Right lobe of liver (tissue), 6 donors: ENCODE measurements around the gene LYPD3. TPM values are rescaled to one million over a fixed set of nuclear protein-coding genes. Genes with fewer than 3 reads are reported as not detected.

Source experiments
- ATAC-seq, 4 donors: fragments of 200-7000 bp; cut with Tn5 transposase; one replicate each; pipeline ENCODE4 v1.9.1; 2020; ENCODE audit warnings: mild to moderate bottlenecking in 4 of 4, moderate library complexity in 4 of 4
- DNase-seq, 3 donors: peaks; one replicate each; pipeline ENCODE4 v3.0.0-alpha.2; 2020
- H3K27ac ChIP-seq, 3 donors: fragments of 200-600 bp; one replicate each; pipeline ENCODE4 v1.8.0; 2022
- H3K27me3 ChIP-seq, 2 donors: fragments of 200-600 bp; one replicate each; pipeline ENCODE4 v1.8.0; 2022
- H3K36me3 ChIP-seq, 4 donors: fragments of 200-600 bp; sonication (generic) in 1 of 4; one replicate each; pipeline versions ENCODE4 v1.5.1 to v1.8.0; 2017 to 2022; ENCODE audit warnings: control low read depth in 1 of 4
- H3K4me1 ChIP-seq, 4 donors: fragments of 200-600 bp; sonication (generic) in 1 of 4; one replicate each; pipeline versions ENCODE4 v1.5.1 to v1.8.0; 2017 to 2022; ENCODE audit warnings: control low read depth in 1 of 4
- H3K4me3 ChIP-seq, 3 donors: fragments of 200-600 bp; one replicate each; pipeline ENCODE4 v1.8.0; 2022
- H3K9me3 ChIP-seq, 4 donors: fragments of 200-600 bp; sonication (generic) in 1 of 4; one replicate each; pipeline versions ENCODE4 v1.5.1 to v1.8.0; 2017 to 2022; ENCODE audit warnings: control low read depth in 1 of 4
- CTCF ChIP-seq, 4 donors: fragments of 200-600 bp in 3 of 4; fragments of 450-650 bp in 1 of 4; IDR thresholded peaks; one replicate each; pipeline versions ENCODE4 v1.5.1 to v1.8.0; 2016 to 2022; ENCODE audit warnings: antibody characterized with exemption in 4 of 4, mild to moderate bottlenecking in 2 of 4
- POLR2A ChIP-seq: fragments of 450-650 bp; IDR thresholded peaks from one replicate; pipeline ENCODE4 v1.6.1; 2017; ENCODE audit warnings: antibody characterized with exemption, mild to moderate bottlenecking
- WGBS: methylation state at CpG from one replicate; pipeline ENCODE4 v1.1.6; 2018; ENCODE audit warnings: low coverage, low lambda C conversion rate; ENCODE audit not compliant: insufficient coverage; ENCODE audit errors: missing lambda C conversion rate; 5-methylcytosine and 5-hydroxymethylcytosine counted together
- intact Hi-C, 2 donors: fragments of 100-400 bp; cut with DNase I; formaldehyde crosslinking; loops; one replicate each; pipeline versions ENCODE4 v1.11.2 to v1.14.1; 2022
- total RNA-seq, 6 experiments: library from RNA; depleted of rRNA in 2 of 6; stranded (reverse); fragments of >200 nt in 2 of 6; fragmentation: NEBNext Ultra II Directional in 3 of 6; extraction: Animal tissue kit (Norgen Biotek cat#: 25700) in 3 of 6; gene quantifications; one replicate each; pipeline versions ENCODE4 v1.1.0 to v1.2.4, GENCODE V29; 2016 to 2023
- donor health status: DM: no; HTN: yes; CAD: no.
- donor health status: DM: no; HTN: no; CAD: no.
- donor health status: DM: no; HTN: no; CAD: no.
- donor health status: DM: no; HTN: yes; CAD: no.
- donor health status: DM: no; HTN: yes; CAD: no.

The LYPD3 gene
- total RNA-seq, 6 experiments from 2014 or later = 0.20 to 0.28 (median 0.25) TPM; not detected in 2

GRCh38 chr19:43416951-43417623, 48.3 kb downstream of the LYPD3 start:
- no peaks in the 10 kb centered on the region for H3K27me3 ChIP-seq
- no peak overlapping the region for H3K4me3 ChIP-seq
- intact Hi-C loops = no loop called here
- 47% methylated on average over 4 of the region's 4 CpGs for WGBS
- no peak overlapping the region for H3K27ac ChIP-seq
- no peaks in the 10 kb centered on the region for H3K36me3 ChIP-seq
- H3K9me3 ChIP-seq = no peaks in the 10 kb centered on the region
- DNase-seq (no peak), ATAC-seq (no peak)
- H3K4me1 ChIP-seq = no peaks in the 10 kb centered on the region
- TF ChIP-seq POLR2A (no peak), CTCF (IDR thresholded peaks at IDR 0.05) (no peak)

GRCh38 chr19:43414554-43414953, 50.9 kb downstream of the LYPD3 start, which contains the start of gene TEX101:
TSS of gene TEX101 (plus strand) at chr19:43414890. CDS start at chr19:43415920, 1,030 bp downstream.
- intact Hi-C loops = no loop called here
- H3K4me1 ChIP-seq = no peaks in the 10 kb centered on the region
- no peak within 1 kb of the TSS for H3K27ac ChIP-seq
- DNase-seq (no peak), ATAC-seq (no peak)
- H3K27me3 ChIP-seq = no peaks in the 10 kb centered on the region
- 88% methylated on average over 10 of the region's 21 CpGs for WGBS
- no peaks in the 10 kb centered on the region for H3K36me3 ChIP-seq
- no peak for TF ChIP-seq POLR2A
- no peak within 1 kb of the TSS for H3K4me3 ChIP-seq
- H3K9me3 ChIP-seq = no peaks in the 10 kb centered on the region

GRCh38 chr19:43412441-43412840, 53.0 kb downstream of the LYPD3 start:
- Histone ChIP-seq H3K27me3 (no peaks in the 10 kb centered on the region), H3K27ac (no peak overlapping the region), H3K4me1 (no peaks in the 10 kb centered on the region), H3K4me3 (no peak overlapping the region), H3K36me3 (no peaks in the 10 kb centered on the region), H3K9me3 (no peaks in the 10 kb centered on the region)
- WGBS = 55% methylated on average over 3 of the region's 6 CpGs
- intact Hi-C loops = no loop called here
- ATAC-seq (no peak), DNase-seq (no peak)
- TF ChIP-seq POLR2A = no peak
- TF ChIP-seq CTCF (IDR thresholded peaks at IDR 0.05) = no peak

Other genes starting within 250 kb of the LYPD3 start
- not detected for gene PSG9, start 196.1 kb downstream of the LYPD3 start, total RNA-seq
- 1 to 10 TPM in 3 of 6 experiments, under 1 TPM in 2, not detected in 1; 0.51 to 5.3 (median 1.3) TPM for gene CD177, start 111.9 kb downstream of the LYPD3 start, total RNA-seq
- not detected for gene TEX101, start 50.7 kb downstream of the LYPD3 start, total RNA-seq
- gene PHLDB3, start 39.1 kb upstream of the LYPD3 start, total RNA-seq = 10 to 100 TPM in 5 of 6 experiments, 1 to 10 TPM in 1; 9.6 to 15.0 (median 11.1) TPM
- gene ETHE1, start 61.6 kb upstream of the LYPD3 start, total RNA-seq = 10 to 100 TPM; 26.4 to 60.8 (median 46.3) TPM
- gene ZNF575, start 67.6 kb upstream of the LYPD3 start, total RNA-seq = under 1 TPM in 5 of 6 experiments, not detected in 1; 0.89 to 0.99 (median 0.95) TPM
- 1 to 10 TPM; 5.5 to 8.4 (median 7.5) TPM for gene XRCC1, start 109.9 kb upstream of the LYPD3 start, total RNA-seq
- 1 to 10 TPM in 1 of 6 experiments, under 1 TPM in 4, not detected in 1; 0.58 to 1.5 (median 0.81) TPM for gene PINLYP, start 110.2 kb upstream of the LYPD3 start, total RNA-seq
- gene IRGQ, start 130.5 kb upstream of the LYPD3 start, total RNA-seq = 10 to 100 TPM in 4 of 6 experiments, 1 to 10 TPM in 2; 9.1 to 18.6 (median 11.0) TPM
- gene ZNF576, start 131.0 kb upstream of the LYPD3 start, total RNA-seq = 10 to 100 TPM in 4 of 6 experiments, 1 to 10 TPM in 2; 7.7 to 15.8 (median 10.3) TPM
- gene SRRM5, start 146.5 kb upstream of the LYPD3 start, total RNA-seq = under 1 TPM in 5 of 6 experiments, not detected in 1; 0.09 to 0.37 (median 0.18) TPM
- gene ZNF428, start 154.0 kb upstream of the LYPD3 start, total RNA-seq = 10 to 100 TPM; 10.9 to 16.7 (median 13.3) TPM
- gene CADM4, start 174.2 kb upstream of the LYPD3 start, total RNA-seq = 1 to 10 TPM; 2.2 to 4.7 (median 3.7) TPM
- 10 to 100 TPM in 1 of 6 experiments, 1 to 10 TPM in 4, under 1 TPM in 1; 0.90 to 13.3 (median 2.3) TPM for gene PLAUR, start 204.6 kb upstream of the LYPD3 start, total RNA-seq